ENCODE data around the gene OR1D5.
"Not testable (repeated sequence)": the region's sequence is repeated elsewhere in the genome, so short reads cannot be mapped to it uniquely, and the experiment has no call there.

Gene OR1D5
- total RNA-seq: 0 reads per million in 18 experiments

GRCh38 chr17:3063507-3063906, at the start of gene OR1D5:
Gene OR1D5 (minus strand): TSS chr17:3063607. CDS start chr17:3063607, 0 bp downstream.
- DNase-seq: not testable (repeated sequence)

- DNase-seq: no peak
These were observed 40.9 kb upstream of the OR1D5 start, which contains the start of gene OR1D2 for GRCh38 chr17:3104322-3104721. Gene OR1D2 (minus strand): TSS chr17:3104422. CDS start chr17:3092996, 11,426 bp downstream.

GRCh38 chr17:3073850-3074249, 10.4 kb upstream of the OR1D5 start:
- DNase-seq: not testable (repeated sequence)

GRCh38 chr17:3065192-3065591, 1.8 kb upstream of the OR1D5 start:
- DNase-seq: peak; percentile 74 to 82

- DNase-seq: not testable (repeated sequence)
These were observed 506 bp downstream of the OR1D5 start for GRCh38 chr17:3062824-3063377.

GRCh38 chr17:3054868-3055267, 8.5 kb downstream of the OR1D5 start:
- not testable (repeated sequence) for DNase-seq

GRCh38 chr17:3049705-3050295, 13.6 kb downstream of the OR1D5 start:
- no peak for DNase-seq

GRCh38 chr17:3048727-3049471, 14.5 kb downstream of the OR1D5 start:
- DNase-seq: peak; percentile 99

- DNase-seq: no peak
These were observed 16.7 kb downstream of the OR1D5 start for GRCh38 chr17:3046753-3047152.

GRCh38 chr17:3043737-3044365, 19.6 kb downstream of the OR1D5 start:
- DNase-seq: peak in 1 of 2 donors; percentile 8

GRCh38 chr17:3040882-3041281, 22.5 kb downstream of the OR1D5 start:
- DNase-seq: no peak

GRCh38 chr17:3039736-3040135, 23.7 kb downstream of the OR1D5 start:
- peak; percentile 55 to 59 for DNase-seq

- no peak for DNase-seq
These were observed 24.5 kb downstream of the OR1D5 start for GRCh38 chr17:3038941-3039340.

GRCh38 chr17:3037259-3037658, 26.1 kb downstream of the OR1D5 start:
- DNase-seq: no peak

GRCh38 chr17:3036800-3037199, 26.6 kb downstream of the OR1D5 start:
- DNase-seq: no peak

GRCh38 chr17:3035968-3036280, 27.5 kb downstream of the OR1D5 start:
- DNase-seq: no peak

- DNase-seq: no peak
These were observed 28.0 kb downstream of the OR1D5 start for GRCh38 chr17:3035256-3035967.

- no peak for DNase-seq
These were observed 28.9 kb downstream of the OR1D5 start for GRCh38 chr17:3034578-3034920.

GRCh38 chr17:3033741-3034577, 29.4 kb downstream of the OR1D5 start:
- no peak for DNase-seq

- no peak for DNase-seq
These were observed 30.2 kb downstream of the OR1D5 start for GRCh38 chr17:3033248-3033640.

GRCh38 chr17:3032258-3033247, 30.9 kb downstream of the OR1D5 start:
- DNase-seq: no peak
